ENCODE measurements around the gene ATXN3L.

ATXN3L gene

GRCh38 chrX:13319953-13320352 lies at the start of gene ATXN3L:
Gene ATXN3L, minus strand, starts transcription at chrX:13320053. Its CDS starts 119 bp downstream, at chrX:13319934.
- DNase-seq (ENCODE audit: low read depth): no peak

DNA sequence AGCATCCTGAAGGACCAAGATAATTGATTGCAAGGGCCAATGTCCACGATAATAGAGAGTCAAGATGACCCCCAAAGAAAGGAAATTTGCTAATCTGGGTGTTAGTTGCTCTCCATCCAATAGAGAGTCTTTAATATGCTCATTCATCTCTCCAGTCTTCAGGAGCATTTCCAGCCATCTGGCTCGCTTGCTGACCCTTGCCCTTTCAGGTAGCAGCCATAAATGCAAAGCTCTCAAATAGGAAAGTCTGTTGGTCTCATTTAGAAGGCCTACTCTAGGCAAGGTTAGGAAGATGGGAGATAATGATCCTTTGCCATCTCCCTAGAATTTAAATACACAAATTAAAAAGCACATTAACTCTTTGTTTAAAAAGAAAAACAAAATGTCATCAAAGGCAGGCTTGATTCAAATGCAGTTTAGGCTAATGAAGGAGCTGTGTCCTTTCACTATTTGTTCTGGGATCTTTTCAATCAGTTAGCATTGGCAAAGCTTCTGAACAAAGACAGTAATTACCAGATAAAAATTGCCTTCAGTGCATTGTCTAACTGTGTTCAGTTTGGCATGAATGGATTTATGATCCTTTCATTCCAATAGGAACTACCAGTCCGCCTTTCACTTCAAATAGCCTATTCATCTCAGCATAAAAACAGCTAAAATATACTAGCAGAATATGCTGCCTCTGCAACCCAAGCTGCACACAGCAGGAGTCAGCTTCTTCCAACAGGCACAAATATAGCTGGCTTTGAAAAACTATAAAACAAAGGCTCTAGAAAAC lies 49.6 kb upstream of the ATXN3L start:
- DNase-seq (ENCODE audit: low read depth): no peak

DNA sequence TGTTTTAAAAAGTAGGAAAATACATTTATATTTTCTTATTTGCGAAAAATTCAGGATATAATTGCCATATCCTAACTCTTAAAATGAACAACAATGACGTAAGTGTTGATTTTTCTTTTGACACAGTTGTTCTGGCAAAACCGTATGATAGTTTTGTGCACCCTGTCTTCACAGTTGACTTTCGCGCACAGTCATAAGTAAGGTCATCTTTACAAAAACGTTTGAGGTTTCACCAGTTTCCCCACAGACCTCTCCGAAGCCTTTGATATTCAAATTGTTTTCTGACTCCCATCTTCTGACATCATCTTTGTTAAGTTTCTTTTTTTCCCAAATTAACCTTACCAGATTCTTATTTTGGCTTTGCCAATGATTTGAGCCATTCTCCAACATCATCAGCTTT lies 48.1 kb upstream of the ATXN3L start:
- no peak for DNase-seq (ENCODE audit: low read depth)

DNA sequence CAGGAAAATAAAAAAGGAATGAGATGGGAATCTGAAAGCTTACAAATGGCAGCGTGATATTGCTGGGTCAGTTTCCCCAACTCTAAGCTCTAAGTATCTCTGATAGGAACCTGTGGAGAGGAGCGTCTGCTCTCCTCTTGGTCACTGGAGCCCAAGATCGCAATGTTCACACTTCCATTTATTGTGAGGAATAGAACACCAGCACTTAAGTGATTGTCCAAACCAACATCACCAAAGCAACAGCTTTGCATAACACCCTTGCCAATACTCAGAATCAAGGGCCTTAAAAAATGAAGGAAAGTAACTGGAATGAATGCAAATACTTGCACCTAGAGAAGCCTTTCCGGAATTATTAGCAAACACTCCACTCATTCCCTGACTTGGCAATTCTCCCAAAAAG lies 46.8 kb upstream of the ATXN3L start:
- no peak for DNase-seq (ENCODE audit: low read depth)

DNA sequence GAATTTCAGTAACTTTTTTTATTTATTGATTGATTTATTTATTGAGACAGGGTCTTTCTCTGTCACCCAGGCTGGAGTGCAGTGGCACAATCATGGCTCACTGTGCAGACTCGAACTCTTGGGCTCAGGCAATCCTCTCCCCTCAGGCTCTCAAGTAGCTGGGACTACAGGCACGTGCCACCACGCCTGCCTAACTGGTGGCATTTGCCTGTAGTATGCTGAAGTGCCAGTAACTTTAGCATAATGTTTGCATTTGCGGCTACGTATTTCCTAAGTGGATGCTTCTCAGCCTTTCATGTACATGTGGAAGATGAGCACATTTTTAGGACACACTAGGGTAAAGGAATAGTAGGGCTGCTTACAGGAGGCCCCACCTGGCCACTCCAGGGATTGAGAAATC lies 45.3 kb upstream of the ATXN3L start:
- DNase-seq (ENCODE audit: low read depth): no peak

- no peak for DNase-seq (ENCODE audit: low read depth)
Observed at GRCh38 chrX:13364230-13364857, 44.5 kb upstream of the ATXN3L start.

- no peak for DNase-seq (ENCODE audit: low read depth)
Observed at GRCh38 chrX:13360146-13360545, 40.3 kb upstream of the ATXN3L start.

DNA sequence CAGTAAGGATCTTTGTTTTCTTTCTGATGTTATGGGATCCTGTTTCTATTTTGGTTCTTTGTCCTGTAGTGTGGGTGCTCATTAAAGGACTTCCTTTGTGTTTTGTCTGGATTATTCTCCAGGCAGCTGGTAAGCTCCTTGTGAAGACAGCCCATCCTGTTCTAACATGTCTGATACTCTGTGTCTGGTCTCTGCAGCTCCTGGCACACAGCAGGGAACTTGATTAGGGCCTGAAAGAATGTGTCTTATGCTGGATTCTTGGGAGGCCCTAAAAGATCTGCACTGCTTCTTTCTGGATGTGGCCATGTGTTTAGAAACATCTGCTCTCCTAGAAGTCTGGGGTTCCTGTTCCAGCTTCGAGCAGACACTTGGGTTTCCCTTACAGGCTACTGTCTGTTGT lies 38.1 kb upstream of the ATXN3L start:
- DNase-seq (ENCODE audit: low read depth): no peak

DNA sequence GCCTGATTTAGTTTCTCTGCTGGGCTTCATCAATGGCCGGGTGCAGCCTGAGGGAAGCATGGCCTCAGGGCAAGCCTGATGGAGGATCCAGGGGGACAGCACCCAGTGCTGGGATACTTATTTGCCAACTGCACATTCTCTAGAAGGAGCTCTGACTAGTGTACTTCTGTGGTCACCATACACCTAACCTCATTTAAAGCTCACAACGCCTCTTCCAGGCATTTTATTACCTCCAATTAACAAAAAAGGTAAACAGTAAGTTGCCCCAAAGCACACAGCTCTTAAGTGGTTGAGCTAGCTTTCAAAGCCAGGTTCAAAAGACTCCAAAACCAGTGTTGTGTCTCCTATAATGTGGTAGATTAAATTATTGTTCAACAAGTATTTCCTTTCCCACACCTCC lies 26.8 kb upstream of the ATXN3L start:
- no peak for DNase-seq (ENCODE audit: low read depth)

DNA sequence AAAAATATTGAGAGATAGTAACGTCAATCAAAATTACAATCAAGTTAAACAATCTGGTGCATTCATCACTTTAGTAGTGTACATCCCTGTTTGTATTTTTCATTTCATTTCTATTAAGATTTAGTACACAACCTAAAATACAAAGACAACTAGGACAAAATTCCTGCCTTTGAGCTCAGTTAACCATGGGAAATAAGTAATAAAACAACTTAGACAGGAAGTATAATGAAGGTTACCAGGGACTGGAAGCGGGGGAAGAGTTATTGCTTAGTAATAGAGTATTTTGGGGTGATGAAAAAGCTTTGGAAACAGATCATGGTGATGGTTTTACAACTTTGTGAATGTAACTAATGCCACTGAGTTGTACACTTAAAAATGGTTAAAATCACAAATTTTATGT lies 25.6 kb upstream of the ATXN3L start:
- no peak for DNase-seq (ENCODE audit: low read depth)

GRCh38 chrX:13345037-13345436 lies 25.2 kb upstream of the ATXN3L start:
- DNase-seq (ENCODE audit: low read depth): no peak

DNA sequence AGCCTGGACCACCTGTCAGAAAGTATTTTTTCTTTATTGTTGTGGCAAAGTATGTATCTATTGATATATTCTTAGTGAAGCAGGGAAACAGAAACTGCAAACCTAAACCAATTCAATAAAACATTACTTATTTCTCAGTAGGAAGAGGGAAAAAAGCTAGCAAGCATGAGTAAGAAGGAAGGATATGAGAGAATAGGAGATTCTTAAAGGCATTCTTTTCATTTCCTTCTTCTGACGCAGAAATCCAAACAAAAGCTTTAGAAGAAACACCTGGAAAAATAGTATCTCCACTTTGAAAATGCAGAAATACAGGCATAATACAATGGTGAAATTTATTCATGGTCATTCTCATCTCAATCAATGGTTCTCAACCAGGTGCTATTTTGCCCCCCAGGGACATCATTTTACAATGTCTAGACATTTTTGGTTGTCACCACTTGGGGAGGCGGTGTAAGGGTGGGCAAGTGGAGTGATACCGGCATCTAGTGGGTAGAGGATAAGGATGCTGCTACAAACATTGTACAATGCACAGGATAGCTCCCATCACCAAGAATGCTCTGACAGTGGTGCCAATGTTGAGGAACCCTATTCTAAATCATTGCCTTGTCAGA lies 21.7 kb upstream of the ATXN3L start:
- no peak for DNase-seq (ENCODE audit: low read depth)

DNA sequence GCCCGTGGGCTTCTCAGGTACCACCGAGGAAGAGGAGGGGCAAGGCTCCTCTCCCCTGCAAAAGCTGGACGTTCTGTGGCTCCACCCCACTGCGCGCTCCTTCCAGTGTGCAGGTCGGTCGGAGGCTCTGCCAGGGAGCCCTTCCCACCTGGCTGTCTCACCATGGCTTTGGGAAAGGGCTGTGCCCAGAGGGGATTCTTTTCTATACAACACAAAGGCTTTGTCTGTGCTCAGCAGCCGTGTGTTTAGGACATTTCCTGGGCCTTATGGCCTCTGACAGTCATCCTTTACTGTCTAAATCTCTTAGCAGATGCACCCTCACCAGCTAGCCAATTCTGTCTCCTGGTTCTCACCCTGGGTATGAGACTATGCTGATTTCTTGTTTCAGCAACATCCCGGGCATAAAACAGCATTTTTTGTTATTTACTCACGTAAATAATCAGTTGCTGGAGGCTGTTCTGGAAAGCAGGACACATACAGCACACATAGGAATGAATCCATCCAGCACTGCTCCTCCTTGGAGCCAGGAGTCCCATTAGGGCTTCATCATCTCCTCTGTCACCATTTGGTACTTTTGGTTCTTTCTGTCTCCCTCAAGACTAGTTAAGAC lies 20.4 kb upstream of the ATXN3L start:
- DNase-seq (ENCODE audit: low read depth): no peak

GRCh38 chrX:13339607-13340006 lies 19.8 kb upstream of the ATXN3L start:
- DNase-seq (ENCODE audit: low read depth): no peak

DNA sequence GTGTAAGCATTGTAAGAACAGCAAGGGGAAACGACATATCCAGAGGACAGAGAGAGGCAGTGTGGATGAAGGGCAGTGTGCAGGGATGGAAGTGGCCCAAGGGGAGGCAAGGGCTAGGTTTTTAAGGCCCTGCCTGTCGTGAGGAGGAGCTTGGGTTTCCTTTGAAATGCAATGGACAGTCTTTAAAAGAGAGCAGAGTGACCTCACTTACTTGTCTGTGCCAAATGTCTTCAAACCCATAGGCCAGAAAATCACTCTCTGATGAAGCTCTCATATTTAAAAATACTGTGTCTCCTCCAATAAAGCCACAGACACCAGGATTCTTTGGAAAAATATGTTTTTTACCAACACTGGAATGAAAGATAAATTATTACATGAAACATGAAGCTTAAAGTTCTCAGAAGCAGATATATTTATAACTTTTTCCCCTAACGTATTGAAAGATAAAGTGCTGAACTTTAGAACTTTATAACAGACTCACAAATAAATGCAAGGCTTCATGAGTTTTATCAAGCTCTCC lies 19.2 kb upstream of the ATXN3L start:
- DNase-seq (ENCODE audit: low read depth): no peak

GRCh38 chrX:13334491-13334890 lies 14.6 kb upstream of the ATXN3L start:
- DNase-seq (ENCODE audit: low read depth): no peak

DNA sequence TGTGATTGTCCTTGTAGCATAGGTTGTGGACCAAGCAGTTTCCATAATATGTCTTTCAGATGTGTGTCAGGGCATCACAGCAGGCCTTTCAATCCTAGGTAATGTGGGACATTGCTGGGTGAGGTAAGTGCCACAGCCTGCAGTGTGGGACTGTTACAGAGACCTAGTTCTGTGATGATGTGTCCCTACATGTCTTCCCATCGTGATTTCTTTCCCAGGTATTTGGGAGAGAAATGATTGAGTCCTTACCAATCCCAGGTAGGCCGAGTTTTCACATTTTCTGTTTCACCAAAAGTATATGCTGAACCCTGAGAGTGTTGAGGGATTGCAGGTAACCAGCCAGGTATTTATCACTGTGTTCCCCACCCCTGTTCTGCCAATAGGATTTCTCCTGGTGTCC lies 10.6 kb upstream of the ATXN3L start:
- no peak for DNase-seq (ENCODE audit: low read depth)

DNA sequence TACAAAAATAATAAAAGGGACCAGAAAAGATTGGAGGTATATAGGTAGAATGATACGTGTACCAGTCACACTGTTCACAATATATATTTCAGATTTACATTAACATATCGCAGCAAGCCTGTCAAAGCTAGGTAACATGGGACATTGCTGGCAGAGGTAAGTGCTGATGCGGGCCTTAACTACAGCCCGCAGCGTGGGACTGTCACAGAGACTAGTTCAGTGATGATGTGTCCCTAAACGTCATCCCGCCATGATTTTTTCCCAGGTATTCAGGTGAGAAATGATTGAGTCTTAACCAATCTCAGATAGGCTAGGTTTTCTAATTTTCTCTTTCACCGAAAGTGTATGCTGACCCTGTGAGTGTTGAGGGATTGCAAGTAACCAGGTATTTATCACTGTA lies 7.8 kb upstream of the ATXN3L start:
- DNase-seq (ENCODE audit: low read depth): no peak

GRCh38 chrX:13323241-13323640 lies 3.4 kb upstream of the ATXN3L start:
- DNase-seq (ENCODE audit: low read depth): no peak

GRCh38 chrX:13317366-13317765 lies 2.5 kb downstream of the ATXN3L start:
- no peak for DNase-seq (ENCODE audit: low read depth)

DNA sequence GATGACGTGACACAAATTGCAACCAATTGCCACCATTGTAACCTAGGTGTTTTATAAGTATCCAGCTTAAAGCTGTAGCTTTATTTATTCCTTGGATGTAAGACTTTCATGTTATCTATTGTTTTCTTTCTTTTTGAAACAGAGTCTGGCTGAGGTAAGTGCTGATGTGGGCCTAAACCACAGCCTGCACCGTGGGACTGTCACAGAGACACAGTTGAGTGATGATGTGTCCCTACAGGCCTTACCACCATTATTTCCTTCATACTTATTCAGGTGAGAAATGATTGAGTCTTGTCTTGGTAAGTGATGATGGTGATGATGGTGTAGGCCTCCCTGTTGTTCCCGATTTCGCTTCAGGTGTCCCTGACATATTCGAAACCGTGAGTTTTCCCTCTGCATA lies 8.3 kb downstream of the ATXN3L start:
- DNase-seq (ENCODE audit: low read depth): no peak

- no peak for DNase-seq (ENCODE audit: low read depth)
Observed at GRCh38 chrX:13309631-13310030, 10.2 kb downstream of the ATXN3L start.

DNA sequence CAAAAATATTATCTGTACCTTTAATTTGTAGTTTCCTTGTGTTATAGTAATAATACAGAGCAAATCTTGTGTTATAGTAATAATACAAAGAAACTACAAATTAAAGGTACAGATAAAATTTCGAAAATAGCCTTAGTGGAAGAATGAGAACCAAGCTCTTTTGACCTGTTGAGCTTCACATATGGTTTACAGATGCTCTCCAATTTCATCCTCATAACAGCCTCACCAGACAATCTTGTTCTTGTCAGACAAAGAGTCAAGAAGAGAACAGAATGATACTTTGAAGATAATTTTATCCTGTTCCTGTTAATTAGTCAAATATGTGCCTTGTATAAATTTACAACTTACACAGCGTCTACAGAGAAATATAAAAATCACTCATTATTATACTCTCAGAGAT lies 12.8 kb downstream of the ATXN3L start:
- no peak for DNase-seq (ENCODE audit: low read depth)

Measured in stimulated activated CD8-positive, alpha-beta memory T cell treated with anti-CD3 and anti-CD28 coated beads, Interleukin-12 subunit alpha, Interleukin-12 subunit beta, amount 100 ng/mL, for 4 hours (primary cell).